HG02798 (cell line): ENCODE results near the gene ADGRG1.
"Not testable (repeated sequence)": the region's sequence is repeated elsewhere in the genome, so short reads cannot be mapped to it uniquely, and the experiment has no call there.

Experiments used
- ATAC-seq: cut with Tn5 transposase; IDR thresholded peaks from one replicate; pipeline ENCODE4 v1.9.1; 2021; ENCODE audit warnings: mild to moderate bottlenecking; ENCODE audit not compliant: unreplicated experiment, poor library complexity

The ADGRG1 gene

GRCh38 chr16:57663917-57664661 is 35.7 kb downstream of the ADGRG1 start:
- ATAC-seq = no peak

DNA sequence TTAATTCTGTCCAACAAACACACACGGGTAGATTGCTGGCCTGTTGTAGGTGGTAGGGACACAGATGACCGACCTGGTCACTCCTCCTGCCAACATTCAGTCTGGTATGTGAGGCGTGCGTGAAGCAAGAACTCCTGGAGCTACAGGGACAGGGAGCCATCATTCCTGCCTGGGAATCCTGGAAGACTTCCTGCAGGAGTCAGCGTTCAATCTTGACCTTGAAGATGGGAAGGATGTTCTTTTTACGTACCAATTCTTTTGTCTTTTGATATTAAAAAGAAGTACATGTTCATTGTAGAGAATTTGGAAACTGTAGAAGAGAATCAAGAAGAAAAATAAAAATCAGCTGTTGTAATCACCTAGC is 36.2 kb downstream of the ADGRG1 start:
- no peak for ATAC-seq

DNA sequence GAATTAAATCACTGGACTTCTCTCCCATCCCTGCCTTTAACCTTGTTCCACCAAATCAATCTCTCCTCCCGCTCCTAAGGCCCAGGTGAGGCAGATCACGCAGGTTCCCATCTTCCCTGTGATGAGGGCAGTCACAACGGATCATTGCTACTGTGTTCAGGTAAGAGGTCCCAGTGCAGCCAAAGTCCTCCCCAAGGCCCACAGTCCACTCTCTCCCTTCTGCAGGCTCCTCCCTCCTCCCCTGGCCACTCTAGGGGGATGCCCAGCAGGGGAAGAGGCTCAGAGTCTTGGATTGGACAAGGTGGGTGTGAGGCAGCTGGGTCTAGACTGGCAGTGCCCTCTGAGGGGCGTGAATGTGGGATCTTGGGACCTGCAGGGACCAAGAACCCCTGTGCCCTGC is 37.1 kb downstream of the ADGRG1 start:
- ATAC-seq = no peak

DNA sequence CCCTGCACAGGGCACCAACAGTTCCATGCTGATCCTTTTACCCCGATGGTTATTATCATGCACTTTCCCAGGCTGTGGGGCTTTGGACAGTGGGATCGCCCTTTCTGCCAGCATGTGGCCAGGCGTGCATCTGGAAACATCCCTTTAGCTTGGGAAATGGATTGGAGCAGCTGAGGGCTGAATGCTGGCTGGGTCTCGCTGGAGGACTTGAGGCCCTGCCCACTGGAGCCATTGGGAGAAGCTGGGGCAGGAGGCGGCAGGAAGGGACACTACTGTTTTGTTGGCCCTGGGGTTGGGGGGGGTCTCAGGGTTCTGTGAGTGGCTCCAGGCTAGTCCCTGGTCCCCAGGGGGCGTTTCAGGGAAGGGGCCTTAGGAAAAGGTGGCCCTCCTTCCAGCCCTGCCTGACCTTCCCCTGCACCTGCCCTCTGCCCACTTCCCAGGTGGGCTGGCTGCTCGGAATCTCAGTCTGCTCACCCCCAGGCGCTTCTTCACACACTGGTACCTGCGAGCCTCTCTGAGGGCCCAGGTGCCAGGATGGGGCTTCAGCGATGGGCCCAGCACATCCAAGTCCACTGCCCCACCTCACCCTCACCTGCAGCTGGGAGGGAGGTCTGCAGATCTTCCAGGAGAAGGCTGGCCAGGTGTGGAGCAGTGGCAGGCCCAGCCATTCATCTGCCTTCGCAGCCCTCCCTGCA is 38.1 kb downstream of the ADGRG1 start:
- no peak for ATAC-seq

DNA sequence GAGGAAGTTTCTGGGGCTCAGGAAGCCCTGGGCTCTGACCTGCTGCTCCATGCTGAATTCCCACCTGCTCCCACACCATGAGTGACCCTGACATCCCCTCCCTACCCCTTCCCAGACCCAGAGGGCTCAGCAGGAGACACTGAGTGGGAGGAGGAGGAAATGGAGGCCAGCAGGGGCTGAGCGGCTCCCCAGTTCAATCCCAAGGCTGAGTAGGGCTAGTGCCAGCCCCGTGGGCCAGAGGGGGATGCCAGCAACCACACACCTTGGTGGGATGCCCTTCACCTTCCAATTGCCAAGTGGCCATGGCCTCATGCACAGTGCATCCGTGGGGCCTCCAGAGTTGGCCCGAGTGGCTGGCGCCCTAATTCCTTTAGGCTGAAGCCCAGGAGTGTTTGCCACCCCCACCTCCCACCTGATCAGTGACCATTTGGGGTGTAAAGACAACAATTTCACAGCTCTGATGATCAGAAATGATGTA is 38.7 kb downstream of the ADGRG1 start:
- no peak for ATAC-seq

- no peak for ATAC-seq
Observed at GRCh38 chr16:57667526-57668262, 39.3 kb downstream of the ADGRG1 start.

DNA sequence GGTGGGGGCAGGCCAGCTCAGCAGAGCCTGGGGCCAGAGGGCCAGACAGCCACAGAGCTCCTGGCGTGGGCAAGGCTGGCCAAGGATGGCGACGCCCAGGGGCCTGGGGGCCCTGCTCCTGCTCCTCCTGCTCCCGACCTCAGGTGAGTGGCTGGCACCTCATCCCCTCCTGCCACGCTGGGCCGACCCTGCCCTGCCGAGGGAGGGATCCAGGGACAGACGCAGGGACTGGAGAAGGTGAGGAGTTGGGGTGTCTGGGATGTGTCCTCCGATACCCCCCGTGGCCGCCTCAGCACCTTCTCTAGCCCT is 39.8 kb downstream of the ADGRG1 start, which contains the start of gene ADGRG3:
Gene ADGRG3, plus strand, starts transcription at position 44 of the 309 bp plus-strand sequence. Its CDS starts 42 bp downstream, at position 86.
- no peak for ATAC-seq

GRCh38 chr16:57668630-57669475 is 40.4 kb downstream of the ADGRG1 start:
- ATAC-seq = no peak

GRCh38 chr16:57669476-57670162 is 41.2 kb downstream of the ADGRG1 start:
- no peak for ATAC-seq

GRCh38 chr16:57670196-57670595 is 41.8 kb downstream of the ADGRG1 start:
- ATAC-seq = no peak

DNA sequence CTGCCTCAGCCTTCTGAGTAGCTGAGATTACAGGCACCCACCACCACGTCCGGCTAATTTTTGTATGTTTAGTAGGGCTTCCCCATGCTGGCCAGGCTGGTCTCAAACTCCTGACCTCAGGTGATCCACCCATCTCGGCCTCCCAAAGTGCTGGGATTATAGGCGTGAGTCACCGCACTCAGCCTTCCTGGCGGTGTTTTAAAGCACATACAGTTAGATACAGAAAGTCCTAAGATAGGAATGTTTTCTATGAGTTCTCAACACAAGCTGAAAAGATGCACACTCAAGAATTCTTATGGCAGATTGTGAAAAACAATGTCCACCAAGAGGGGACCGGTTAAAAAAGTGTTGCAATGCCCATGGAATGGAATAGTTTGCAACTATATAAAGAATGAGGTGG is 43.0 kb downstream of the ADGRG1 start:
- not testable (repeated sequence) for ATAC-seq

DNA sequence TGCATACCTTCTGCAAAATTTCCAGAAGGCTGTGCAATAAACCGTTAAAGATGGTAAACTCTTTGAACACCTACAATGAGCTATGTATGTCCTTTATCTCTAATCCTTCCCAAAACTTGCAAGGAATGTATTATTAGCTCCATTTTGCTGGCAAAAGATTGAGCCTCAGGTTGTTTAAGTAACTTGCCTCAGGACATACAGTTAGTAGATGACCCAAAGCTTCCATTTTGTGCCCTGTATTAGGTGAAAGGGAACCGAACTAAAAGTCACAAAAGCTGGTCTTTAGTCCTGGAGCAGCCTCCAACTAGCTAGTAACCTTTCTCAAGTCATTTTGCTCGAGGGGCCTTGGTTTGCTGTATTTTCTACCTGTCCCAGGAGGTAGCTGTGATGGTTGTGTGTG is 44.0 kb downstream of the ADGRG1 start:
- ATAC-seq = no peak

GRCh38 chr16:57672824-57673223 is 44.4 kb downstream of the ADGRG1 start:
- ATAC-seq = no peak

DNA sequence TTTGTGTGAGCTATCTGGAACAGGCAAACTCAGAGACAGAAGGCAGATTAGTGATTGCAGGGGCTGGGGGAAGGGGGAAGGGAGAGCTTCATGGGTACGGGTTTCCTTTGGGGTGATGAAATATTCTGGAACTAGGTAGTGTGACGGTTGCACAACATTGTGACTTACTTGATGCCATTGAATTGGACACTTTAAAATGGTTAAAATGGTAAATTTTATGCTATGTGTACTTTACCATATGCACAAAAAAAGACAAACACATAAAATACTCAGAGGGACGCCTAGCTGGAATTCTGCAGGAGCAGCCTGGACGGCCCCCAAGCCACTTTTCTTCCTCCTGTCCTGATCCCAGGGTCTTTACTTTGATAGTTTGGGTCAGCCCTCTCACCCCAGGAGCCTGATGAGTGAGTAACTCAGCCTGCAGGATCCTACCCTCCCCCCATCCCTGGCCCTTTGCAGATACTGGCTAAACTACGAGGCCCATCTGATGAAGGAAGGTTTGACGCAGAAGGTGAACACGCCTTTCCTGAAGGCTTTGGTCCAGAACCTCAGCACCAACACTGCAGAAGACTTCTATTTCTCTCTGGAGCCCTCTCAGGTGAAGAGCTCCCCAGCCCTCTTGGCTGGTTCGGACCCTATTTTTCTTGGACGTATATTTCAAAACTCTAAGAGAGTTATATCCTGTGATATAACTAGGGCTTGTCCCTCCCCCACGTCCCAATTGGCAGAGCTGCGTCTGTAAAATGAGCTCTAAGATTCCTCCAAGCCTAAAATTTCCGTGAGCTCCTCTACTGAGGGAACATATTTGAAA is 47.5 kb downstream of the ADGRG1 start:
- no peak for ATAC-seq

- ATAC-seq = no peak
Observed at GRCh38 chr16:57676553-57677085, 48.2 kb downstream of the ADGRG1 start.

DNA sequence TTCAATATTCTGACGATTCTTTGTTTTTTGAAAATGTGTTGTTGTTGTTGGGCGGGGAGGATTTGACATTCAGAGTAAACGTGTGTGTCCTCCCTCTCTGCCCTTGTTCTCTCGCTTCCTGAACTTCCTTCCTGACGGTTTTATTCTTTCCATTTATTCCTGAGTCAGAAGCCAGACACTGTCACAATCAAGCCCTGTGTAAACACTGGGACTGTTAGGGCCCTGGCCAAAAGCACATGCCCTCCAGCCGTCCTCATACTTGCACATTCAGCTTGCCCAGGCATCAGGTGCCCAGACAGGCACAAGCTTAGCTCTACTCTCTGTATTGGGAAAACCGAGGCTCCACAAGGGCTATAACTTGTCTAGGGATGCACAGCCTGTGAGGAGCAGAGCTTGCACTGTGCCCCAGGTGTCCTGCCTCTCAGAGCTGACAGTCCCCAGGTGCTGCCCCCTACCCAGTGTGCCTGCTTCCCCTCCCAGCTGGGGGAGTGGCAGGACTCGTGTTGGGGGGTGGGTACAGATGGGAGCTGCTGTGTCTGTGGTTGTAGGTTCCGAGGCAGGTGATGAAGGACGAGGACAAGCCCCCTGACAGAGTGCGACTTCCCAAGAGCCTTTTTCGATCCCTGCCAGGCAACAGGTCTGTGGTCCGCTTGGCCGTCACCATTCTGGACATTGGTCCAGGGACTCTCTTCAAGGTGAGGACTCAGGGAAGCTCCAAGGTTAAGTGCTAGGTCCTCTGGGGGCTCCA is 49.4 kb downstream of the ADGRG1 start:
- no peak for ATAC-seq

DNA sequence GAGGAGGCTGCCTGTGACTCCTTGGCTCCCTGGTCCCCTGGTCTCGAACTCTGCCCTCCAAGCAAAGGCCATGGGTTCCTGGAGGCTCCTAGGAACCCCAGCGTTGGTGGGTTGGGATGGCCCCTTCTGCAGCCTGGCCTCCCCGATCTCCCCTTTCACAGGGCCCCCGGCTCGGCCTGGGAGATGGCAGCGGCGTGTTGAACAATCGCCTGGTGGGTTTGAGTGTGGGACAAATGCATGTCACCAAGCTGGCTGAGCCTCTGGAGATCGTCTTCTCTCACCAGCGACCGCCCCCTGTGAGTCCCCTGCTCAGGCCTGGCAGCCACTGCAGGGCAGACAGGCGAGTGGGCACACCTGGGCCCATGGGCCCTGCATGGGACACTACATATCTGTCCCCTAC is 50.6 kb downstream of the ADGRG1 start:
- ATAC-seq = no peak
